GM10248 (cell line): Measurements from ENCODE around the gene ITPR1.
A peak's percentile ranks its signal among the peaks of the same experiment; 100 is the strongest.

ENCODE experiments used
- CTCF ChIA-PET: fragments of 300-600 bp; sonication (Branson Sonifier 250); formaldehyde crosslinking; extraction: SDS; loops from one replicate; lab custom pipeline; 2021; ENCODE audit warnings: antibody characterized with exemption; lab: Yijun Ruan, JAX
- POLR2A ChIA-PET: fragments of 350-650 bp; sonication (Branson Sonifier 250); formaldehyde crosslinking; extraction: SDS; loops from one replicate; lab custom pipeline; 2020; ENCODE audit warnings: antibody characterized with exemption; lab: Yijun Ruan, JAX
- DNase-seq: peaks from one replicate; pipeline ENCODE4 v3.0.0; 2012; ENCODE audit errors: extremely low spot score
- TF ChIP-seq, protein P1 (sequence below): IDR thresholded peaks from 2 replicates; pipeline ENCODE4 v1.5.1; 2012; ENCODE audit warnings: mild to moderate bottlenecking, low read depth; ENCODE audit errors: extremely low read depth, missing control alignments, control extremely low read depth

ITPR1 gene

DNA sequence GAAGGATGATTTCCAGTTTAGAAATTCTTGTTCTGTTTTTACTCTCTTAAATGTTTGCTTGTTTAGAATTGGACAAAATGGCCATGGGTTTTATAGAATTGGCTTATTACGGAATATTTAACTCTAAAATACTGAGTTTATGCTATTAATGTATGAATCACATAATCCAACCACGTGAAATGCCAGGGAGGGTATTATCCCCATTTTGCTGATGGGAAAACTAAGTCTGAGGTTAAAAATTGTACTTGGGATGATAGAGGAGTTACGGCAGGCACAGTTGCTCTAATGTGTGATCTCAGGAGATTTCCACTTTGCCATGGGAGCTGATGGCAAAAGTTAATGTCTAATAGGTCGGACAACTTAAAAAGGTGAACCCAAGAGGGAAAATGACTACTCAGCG lies 194.4 kb downstream of the ITPR1 start:
- CTCF ChIA-PET, result interaction anchor here (1.2 to 3.0 kb wide), 6 partner anchors 12 to 293 kb away, joined by 3 to 16 read pairs (median 4); no protein-coding TSS in a partner anchor
- POLR2A ChIA-PET, result no interaction called here
- no peak for DNase-seq
- TF ChIP-seq, protein P1, sequence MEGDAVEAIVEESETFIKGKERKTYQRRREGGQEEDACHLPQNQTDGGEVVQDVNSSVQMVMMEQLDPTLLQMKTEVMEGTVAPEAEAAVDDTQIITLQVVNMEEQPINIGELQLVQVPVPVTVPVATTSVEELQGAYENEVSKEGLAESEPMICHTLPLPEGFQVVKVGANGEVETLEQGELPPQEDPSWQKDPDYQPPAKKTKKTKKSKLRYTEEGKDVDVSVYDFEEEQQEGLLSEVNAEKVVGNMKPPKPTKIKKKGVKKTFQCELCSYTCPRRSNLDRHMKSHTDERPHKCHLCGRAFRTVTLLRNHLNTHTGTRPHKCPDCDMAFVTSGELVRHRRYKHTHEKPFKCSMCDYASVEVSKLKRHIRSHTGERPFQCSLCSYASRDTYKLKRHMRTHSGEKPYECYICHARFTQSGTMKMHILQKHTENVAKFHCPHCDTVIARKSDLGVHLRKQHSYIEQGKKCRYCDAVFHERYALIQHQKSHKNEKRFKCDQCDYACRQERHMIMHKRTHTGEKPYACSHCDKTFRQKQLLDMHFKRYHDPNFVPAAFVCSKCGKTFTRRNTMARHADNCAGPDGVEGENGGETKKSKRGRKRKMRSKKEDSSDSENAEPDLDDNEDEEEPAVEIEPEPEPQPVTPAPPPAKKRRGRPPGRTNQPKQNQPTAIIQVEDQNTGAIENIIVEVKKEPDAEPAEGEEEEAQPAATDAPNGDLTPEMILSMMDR, result no peak

- CTCF ChIA-PET, result interaction anchor here (1.2 to 3.0 kb wide), 2 partner anchors 13 to 23 kb away, joined by 4 to 16 read pairs; no protein-coding TSS in a partner anchor
Measured at GRCh38 chr3:4688411-4688810, 195.3 kb downstream of the ITPR1 start.

GRCh38 chr3:4689021-4689420 lies 195.9 kb downstream of the ITPR1 start:
- POLR2A ChIA-PET, result no interaction called here
- DNase-seq, result no peak
- CTCF ChIA-PET, result no interaction called here
- TF ChIP-seq, protein P1, result no peak

More at GRCh38 chr3:4688411-4688810, 195.3 kb downstream of the ITPR1 start:
- TF ChIP-seq, protein P1, result no peak
- DNase-seq, result no peak
- POLR2A ChIA-PET, result no interaction called here

DNA sequence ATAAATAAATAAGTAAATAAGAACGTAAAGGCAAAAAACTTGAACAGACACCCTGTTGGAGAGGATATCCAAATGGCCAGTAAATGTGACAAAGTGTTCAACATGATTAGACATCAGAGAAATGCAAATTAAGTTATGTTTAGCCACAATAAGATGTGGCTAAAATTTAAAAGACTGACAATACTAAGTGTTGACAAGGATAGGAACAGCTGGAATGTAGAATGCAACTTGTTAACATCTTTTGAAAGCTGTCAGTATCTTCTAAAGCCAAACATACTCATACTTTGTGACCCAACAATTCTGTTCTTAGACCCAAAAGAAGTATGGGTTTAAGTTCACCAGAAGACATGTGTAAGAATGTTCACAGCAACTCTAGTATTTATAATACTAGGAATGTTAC lies 197.1 kb downstream of the ITPR1 start:
- DNase-seq, result no peak
- TF ChIP-seq, protein P1, result no peak
- ChIA-PET CTCF (interaction anchor here (5.3 kb wide), 1 partner anchor 21 kb away, joined by 31 read pairs; no protein-coding TSS in a partner anchor), POLR2A (no interaction called here)

GRCh38 chr3:4693620-4694019 lies 200.5 kb downstream of the ITPR1 start:
- ChIA-PET CTCF (interaction anchor here (1.2 to 5.3 kb wide), 5 partner anchors 18 to 364 kb away, joined by 3 to 31 read pairs (median 4); no protein-coding TSS in a partner anchor), POLR2A (no interaction called here)
- DNase-seq, result peak; percentile 68
- TF ChIP-seq, protein P1, result no peak

- DNase-seq, result no peak
- CTCF ChIA-PET, result interaction anchor here (0.9 to 1.5 kb wide), 2 partner anchors 15 to 62 kb away, joined by 3 to 8 read pairs; no protein-coding TSS in a partner anchor
- TF ChIP-seq, protein P1, result no peak
- POLR2A ChIA-PET, result no interaction called here
Measured at GRCh38 chr3:4695846-4696245, 202.7 kb downstream of the ITPR1 start.
